GM12801 (cell line): ENCODE measurements around the gene COG8.

Experiments
- CTCF ChIP-seq: IDR thresholded peaks from one replicate; pipeline ENCODE4 v1.5.1; 2011; ENCODE audit warnings: control low read depth; ENCODE audit not compliant: insufficient read length; ENCODE audit errors: extremely low read depth

Gene COG8

DNA sequence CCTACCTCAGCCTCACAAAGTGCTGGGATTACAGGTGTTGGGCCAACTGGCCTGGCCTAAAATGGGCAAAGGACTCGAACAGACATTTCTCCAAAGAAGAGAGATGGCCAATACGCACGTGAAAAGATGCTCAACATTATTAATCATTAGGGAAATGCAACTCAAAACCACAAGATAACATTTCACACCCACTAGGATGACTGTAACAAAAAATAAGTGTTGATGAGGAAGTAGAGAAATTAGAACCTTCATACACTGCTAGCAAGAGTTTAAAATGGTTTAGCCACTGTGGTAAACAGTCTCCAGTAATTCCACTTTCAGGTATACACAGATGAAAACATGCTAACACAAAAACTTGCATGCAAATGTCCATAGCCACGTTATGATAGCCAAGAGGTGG is 6.6 kb upstream of the COG8 start:
- TF ChIP-seq CTCF = no peak

DNA sequence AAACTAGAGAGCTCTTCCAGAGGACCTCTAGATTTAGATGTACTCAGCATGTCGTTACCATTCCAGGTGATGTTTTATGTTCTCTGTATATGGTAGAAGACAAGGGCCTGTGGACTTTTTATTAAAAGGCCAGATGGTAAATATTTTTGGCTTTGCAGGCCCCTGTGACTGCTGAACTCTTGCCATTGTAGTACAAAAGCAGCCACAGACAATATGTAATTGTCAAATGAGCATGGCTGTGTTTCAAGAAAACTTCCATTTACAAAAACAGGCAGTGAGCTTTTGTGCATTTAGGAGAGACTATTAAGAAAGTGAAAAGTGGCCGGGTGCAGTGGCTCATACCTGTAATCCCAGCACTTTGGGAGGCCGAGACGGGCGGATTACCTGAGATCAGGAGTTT is 4.8 kb upstream of the COG8 start:
- TF ChIP-seq CTCF = no peak

GRCh38 chr16:69340095-69340644 is 806 bp upstream of the COG8 start:
- no peak for TF ChIP-seq CTCF

GRCh38 chr16:69338557-69339288 is 641 bp downstream of the COG8 start:
- TF ChIP-seq CTCF = no peak

DNA sequence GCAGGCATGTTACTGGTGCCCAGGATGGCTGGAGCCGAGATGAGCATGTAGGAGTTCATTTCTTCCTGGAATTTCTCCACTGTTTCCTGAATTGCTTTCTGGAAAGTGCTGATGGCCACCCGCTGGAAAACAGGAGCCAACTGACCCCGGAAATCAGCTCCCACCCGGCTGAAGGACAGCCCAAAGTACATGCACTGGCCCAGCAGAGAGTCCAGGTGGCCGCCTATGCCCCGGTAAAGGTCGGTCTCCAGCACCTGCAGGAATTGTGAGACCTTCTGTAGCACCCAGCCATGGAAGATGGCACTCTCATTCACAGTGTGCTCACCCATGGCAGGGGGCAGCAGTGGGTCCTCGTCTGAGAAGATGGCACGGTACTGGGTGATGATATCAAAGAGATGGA is 4.7 kb downstream of the COG8 start:
- TF ChIP-seq CTCF = no peak

- no peak for TF ChIP-seq CTCF
Measured at GRCh38 chr16:69330286-69331109, 8.9 kb downstream of the COG8 start, which contains the start of gene PDF. TSS of gene PDF (minus strand) at chr16:69330588. CDS start at chr16:69330570, 18 bp downstream.
